Adrenal gland (tissue), 12 donors: ENCODE results near the gene TP53I13. TPM values are rescaled to one million over a fixed set of nuclear protein-coding genes. Genes with fewer than 3 reads are reported as not detected.

Source experiments
- DNase-seq, 7 donors: peaks; one replicate each; pipeline ENCODE4 v3.0.0-alpha.2; 2019 to 2020
- H3K27ac ChIP-seq, 5 donors: fragments of 200-600 bp; sonication (generic) in 4 of 5; 1 replicate in 3 of 5; 2 replicates in 2 of 5; pipeline versions ENCODE4 v1.5.1 to v1.8.0; 2016 to 2020; ENCODE audit warnings: mild to moderate bottlenecking in 1 of 5
- H3K27me3 ChIP-seq: fragments of 200-600 bp; 2 replicates; pipeline ENCODE4 v1.8.0; 2021
- H3K36me3 ChIP-seq, 2 donors: fragments of 200-600 bp; replicated peaks in 1 of 2; 1 replicate in 1 of 2; 2 replicates in 1 of 2; pipeline versions ENCODE4 v1.5.1 to v1.8.0; 2018 to 2022
- H3K4me1 ChIP-seq, 2 donors: fragments of 200-600 bp; replicated peaks in 1 of 2; 1 replicate in 1 of 2; 2 replicates in 1 of 2; pipeline versions ENCODE4 v1.5.1 to v1.8.0; 2018 to 2021
- H3K4me3 ChIP-seq, 4 donors: fragments of 200-600 bp; sonication (generic) in 3 of 4; one replicate each; pipeline ENCODE4 v1.5.1; 2016 to 2018
- H3K9me3 ChIP-seq, 3 donors: fragments of 200-600 bp; sonication (generic) in 1 of 3; replicated peaks in 1 of 3; 1 replicate in 2 of 3; 2 replicates in 1 of 3; pipeline versions ENCODE4 v1.5.1 to v1.8.0; 2016 to 2021
- CTCF ChIP-seq, 6 experiments: fragments of 450-650 bp in 4 of 6; fragments of 200-600 bp in 2 of 6; sonication (generic) in 1 of 6; IDR thresholded peaks; 1 replicate in 5 of 6; 2 replicates in 1 of 6; pipeline versions ENCODE4 v1.5.1 to v1.8.0; 2016 to 2021; ENCODE audit warnings: antibody characterized with exemption in 6 of 6, mild to moderate bottlenecking in 2 of 6, moderate library complexity in 1 of 6
- POLR2A ChIP-seq, 2 donors: fragments of 450-650 bp; IDR thresholded peaks; one replicate each; pipeline ENCODE4 v1.6.1; 2017; ENCODE audit warnings: antibody characterized with exemption in 2 of 2, mild to moderate bottlenecking in 2 of 2, moderate library complexity in 1 of 2
- WGBS, 4 donors: extraction: QIAGEN DNeasy Blood & Tissue Kit in 2 of 4; methylation state at CpG; one replicate each; pipeline versions ENCODE4 v1.1.5 to v1.1.7; 2013 to 2017; 5-methylcytosine and 5-hydroxymethylcytosine counted together
- intact Hi-C, 2 donors: fragments of 100-400 bp; cut with DNase I; formaldehyde crosslinking; loops; one replicate each; pipeline versions ENCODE4 v1.14.1 to v1.15.0; 2022 to 2023
- polyA plus RNA-seq, 3 donors: library from polyadenylated mRNA; stranded (reverse); fragments of 200-250 nt in 2 of 3; fragments of 350-450 nt in 1 of 3; fragmentation: Illumina TruSeq in 1 of 3; extraction: RNeasy Lipid Tissue Mini Kit (QIAGEN cat#74804) in 1 of 3; gene quantifications; one replicate each; pipeline ENCODE4 v1.2.3, GENCODE V29; 2013 to 2014
- total RNA-seq, 9 donors: library from RNA; depleted of rRNA in 4 of 9; stranded (reverse); fragments of >200 nt in 4 of 9; fragments of 120-200 nt in 1 of 9; fragmentation: NEBNext Ultra II Directional in 1 of 9; extraction: Animal tissue kit (Norgen Biotek cat#: 25700) in 1 of 9; gene quantifications; one replicate each; pipeline versions ENCODE4 v1.1.0 to v1.2.4, GENCODE V29; 2013 to 2023
- donor health status: healthy with polysubstance abuse.
- donor health status: Bipolar disorder and iron deficiency.
- donor health status: DM: yes; HTN: yes; CAD: no.
- donor health status: DM: no; HTN: no; CAD: no.
- donor health status: DM: no; HTN: no; CAD: no.
- donor health status: DM: yes; HTN: yes; CAD: no.

Gene TP53I13
- total and polyA plus RNA-seq, 12 donors = 4.2 to 163 (median 45.2) TPM

- Histone ChIP-seq H3K36me3 (no peaks in the 10 kb centered on the region), H3K4me1 (peaks cover 44 to 53% of the 10 kb centered on the region in 2 donors), H3K4me3 (peak overlapping the region; percentile 34 to 87 (median 69)), H3K27ac (peak overlapping the region in 4 of 5 donors; percentile 60 to 89 (median 66)), H3K27me3 (no peaks in the 10 kb centered on the region), H3K9me3 (no peaks in the 10 kb centered on the region)
- intact Hi-C loops = no loop called here
- TF ChIP-seq CTCF (IDR thresholded peaks at IDR 0.05) = peak in 2 of 6 experiments; percentile 6 to 9
- no peak for TF ChIP-seq POLR2A (IDR thresholded peaks at IDR 0.05)
- 0 to 1% (median 0%) methylated on average over 20 to 72 of the region's 72 CpGs for WGBS, 4 donors
- DNase-seq = peak in 4 of 7 donors; percentile 40 to 49 (median 43)
Observed at GRCh38 chr17:29588562-29589411, 20.3 kb downstream of the TP53I13 start.

GRCh38 chr17:29589524-29590410 lies 21.3 kb downstream of the TP53I13 start, which contains the start of gene GIT1:
Gene GIT1 (minus strand): TSS chr17:29589648. CDS start chr17:29589378, 270 bp downstream.
- H3K4me3 ChIP-seq = peak within 1 kb of the TSS; percentile 34 to 87 (median 69)
- peak; percentile 76 to 89 (median 87) for DNase-seq
- peak; percentile 46 to 62 for TF ChIP-seq POLR2A (IDR thresholded peaks at IDR 0.05)
- no peak for TF ChIP-seq CTCF (IDR thresholded peaks at IDR 0.05)
- peaks cover 49 to 56% of the 10 kb centered on the region in 2 donors for H3K4me1 ChIP-seq
- H3K27ac ChIP-seq = peak within 1 kb of the TSS in 4 of 5 donors; percentile 62 to 89 (median 71)
- no peaks in the 10 kb centered on the region for H3K36me3 ChIP-seq
- WGBS, 4 donors = 7 to 34% (median 17%) methylated on average over 12 to 69 of the region's 70 CpGs
- H3K27me3 ChIP-seq = no peaks in the 10 kb centered on the region
- H3K9me3 ChIP-seq = no peaks in the 10 kb centered on the region
- intact Hi-C loops = no loop called here

- WGBS, 4 donors = 31 to 41% (median 39%) methylated on average over 12 to 30 of the region's 30 CpGs
- Histone ChIP-seq H3K4me3 (peak overlapping the region in 1 of 4 donors; percentile 61), H3K9me3 (no peaks in the 10 kb centered on the region), H3K4me1 (peaks cover 49 to 56% of the 10 kb centered on the region in 2 donors), H3K27me3 (no peaks in the 10 kb centered on the region), H3K27ac (peak overlapping the region in 4 of 5 donors; percentile 10 to 84 (median 62)), H3K36me3 (no peaks in the 10 kb centered on the region)
- peak in 3 of 7 donors; percentile 31 to 36 (median 35) for DNase-seq
- intact Hi-C loops = no loop called here
- TF ChIP-seq POLR2A (IDR thresholded peaks at IDR 0.05) (no peak), CTCF (IDR thresholded peaks at IDR 0.05) (no peak)
Observed at GRCh38 chr17:29590411-29591145, 22.1 kb downstream of the TP53I13 start.
